IMR-90 (cell line): ENCODE results near the gene CROT. TPM values are rescaled to one million over a fixed set of nuclear protein-coding genes. Genes with fewer than 3 reads are reported as not detected.

ENCODE experiments used
- ATAC-seq: fragments of 200-7000 bp; cut with Tn5 transposase; 2 replicates; pipeline ENCODE4 v1.9.1; 2020; ENCODE audit warnings: low read depth, mild to moderate bottlenecking, moderate library complexity
- BruUV-seq: library from RNA; stranded (reverse); fragments of 400-500 nt; replicated peaks from 2 replicates; lab custom pipeline; 2021; lab: Mats Ljungman, UMichigan
- CTCF ChIA-PET: fragments of 300-600 bp; formaldehyde crosslinking; extraction: SDS; loops from one replicate; lab custom pipeline; 2021; ENCODE audit warnings: antibody characterized with exemption; lab: Yijun Ruan, JAX
- POLR2A ChIA-PET: fragments of 300-600 bp; sonication (Branson Sonifier 250); formaldehyde crosslinking; loops from one replicate; lab custom pipeline; 2022; ENCODE audit warnings: antibody characterized with exemption; ENCODE audit not compliant: unreplicated experiment; lab: Charles Lee
- DNase-seq: peaks from one replicate; pipeline ENCODE4 v3.0.0; 2013
- H2AFZ ChIP-seq: replicated peaks from 2 replicates; pipeline ENCODE3; 2013; ENCODE audit warnings: low read length, mild to moderate bottlenecking; ENCODE audit not compliant: poor library complexity
- H2AK5ac ChIP-seq: 2 replicates; pipeline ENCODE4 v1.6.1; 2013; ENCODE audit warnings: low read depth, low read length, inconsistent platforms
- H2AK9ac ChIP-seq: replicated peaks from 2 replicates; pipeline ENCODE3; 2013; ENCODE audit warnings: mild to moderate bottlenecking, low read depth, low read length, moderate library complexity; ENCODE audit not compliant: poor library complexity
- H2BK120ac ChIP-seq: 2 replicates; pipeline ENCODE4 v1.6.1; 2013; ENCODE audit warnings: low read depth, low read length, inconsistent platforms
- H2BK15ac ChIP-seq: 3 replicates; pipeline ENCODE4 v1.6.1; 2013; ENCODE audit warnings: low read depth, low read length, inconsistent platforms
- H2BK20ac ChIP-seq: 2 replicates; pipeline ENCODE4 v1.6.1; 2013; ENCODE audit warnings: low read depth, mild to moderate bottlenecking, inconsistent platforms, low read length, moderate library complexity
- H2BK5ac ChIP-seq: 2 replicates; pipeline ENCODE4 v1.6.1; 2013; ENCODE audit warnings: mild to moderate bottlenecking, low read depth, low read length, inconsistent platforms; ENCODE audit not compliant: poor library complexity, severe bottlenecking
- H3K14ac ChIP-seq: replicated peaks from 2 replicates; pipeline ENCODE4 v1.6.1; 2013; ENCODE audit warnings: low read depth, low read length, inconsistent platforms
- H3K18ac ChIP-seq: 2 replicates; pipeline ENCODE4 v1.6.1; 2013; ENCODE audit warnings: low read depth, low read length, control low read depth
- H3K23ac ChIP-seq: 2 replicates; pipeline ENCODE4 v1.6.1; 2013; ENCODE audit warnings: low read depth, low read length, inconsistent platforms
- H3K27ac ChIP-seq: 2 replicates; pipeline ENCODE4 v1.5.1; 2013; ENCODE audit warnings: mild to moderate bottlenecking, control low read depth, low read length; ENCODE audit not compliant: insufficient read depth
- H3K27me3 ChIP-seq: 2 replicates; pipeline ENCODE4 v1.6.1; 2013; ENCODE audit warnings: low read length; ENCODE audit not compliant: control insufficient read depth, insufficient read depth
- H3K36me3 ChIP-seq: 2 replicates; pipeline ENCODE4 v1.6.1; 2013; ENCODE audit warnings: low read length, mixed read lengths; ENCODE audit not compliant: control insufficient read depth, insufficient read depth
- H3K4ac ChIP-seq: 2 replicates; pipeline ENCODE4 v1.6.1; 2013; ENCODE audit warnings: low read depth, low read length, inconsistent platforms
- H3K4me1 ChIP-seq: 2 replicates; pipeline ENCODE4 v1.6.1; 2013; ENCODE audit warnings: low read length, mixed read lengths; ENCODE audit not compliant: control insufficient read depth, insufficient read depth
- H3K4me2 ChIP-seq: 2 replicates; pipeline ENCODE4 v1.6.1; 2013; ENCODE audit warnings: low read depth, mild to moderate bottlenecking, control low read depth, low read length, moderate library complexity
- H3K4me3 ChIP-seq: 2 replicates; pipeline ENCODE4 v1.5.1; 2013; ENCODE audit warnings: low read depth, mild to moderate bottlenecking, control low read depth, low read length, moderate library complexity; ENCODE audit not compliant: insufficient read depth
- H3K56ac ChIP-seq: 2 replicates; pipeline ENCODE4 v1.6.1; 2013; ENCODE audit warnings: low read length, inconsistent platforms; ENCODE audit not compliant: insufficient read depth; ENCODE audit errors: extremely low read depth
- H3K79me1 ChIP-seq, 2 experiments: 2 replicates each; pipeline ENCODE4 v1.6.1; 2013; ENCODE audit warnings: low read length in 2 of 2, inconsistent platforms in 1 of 2, low read depth in 1 of 2
- H3K9ac ChIP-seq: 2 replicates; pipeline ENCODE4 v1.6.1; 2013; ENCODE audit warnings: low read depth, low read length, control low read depth
- H3K9me1 ChIP-seq: 2 replicates; pipeline ENCODE4 v1.6.1; 2013; ENCODE audit warnings: low read length, inconsistent platforms; ENCODE audit not compliant: insufficient read depth
- H3K9me3 ChIP-seq: 2 replicates; pipeline ENCODE4 v1.6.1; 2013; ENCODE audit warnings: low read length; ENCODE audit not compliant: control insufficient read depth, insufficient read depth
- H4K20me1 ChIP-seq: 2 replicates; pipeline ENCODE4 v1.6.1; 2013; ENCODE audit warnings: low read length, inconsistent platforms; ENCODE audit not compliant: insufficient read depth
- H4K5ac ChIP-seq: 2 replicates; pipeline ENCODE4 v1.6.1; 2013; ENCODE audit warnings: mild to moderate bottlenecking, low read depth, low read length, control low read depth
- H4K8ac ChIP-seq, 2 experiments: 2 replicates each; pipeline ENCODE4 v1.6.1; 2013; ENCODE audit warnings: low read depth in 2 of 2, low read length in 2 of 2, control low read depth in 1 of 2, inconsistent platforms in 1 of 2
- H4K91ac ChIP-seq: 2 replicates; pipeline ENCODE4 v1.6.1; 2013; ENCODE audit warnings: low read depth, low read length, inconsistent platforms; ENCODE audit not compliant: insufficient read depth
- BHLHE40 ChIP-seq: fragments of 150-350 bp; IDR thresholded peaks from 2 replicates; pipeline ENCODE4 v1.6.1; 2016; ENCODE audit warnings: mild to moderate bottlenecking, low read depth, low read length
- CEBPB ChIP-seq: IDR thresholded peaks from 2 replicates; pipeline ENCODE4 v1.6.1; 2012; ENCODE audit warnings: low read depth, low read length, improper control_type of control experiment
- CHD1 ChIP-seq: IDR thresholded peaks from 2 replicates; pipeline ENCODE4 v1.6.1; 2012; ENCODE audit warnings: low read depth, low read length, improper control_type of control experiment
- CTCF ChIP-seq: conservative IDR thresholded peaks from 2 replicates; pipeline ENCODE4 v1.5.1; 2012; ENCODE audit warnings: mild to moderate bottlenecking, low read depth, low read length, improper control_type of control experiment
- ELK1 ChIP-seq: fragments of 150-350 bp; IDR thresholded peaks from 2 replicates; pipeline ENCODE4 v1.6.1; 2016; ENCODE audit warnings: low read depth, mild to moderate bottlenecking, low read length, moderate library complexity, borderline replicate concordance
- FOS ChIP-seq: fragments of 150-350 bp; IDR thresholded peaks from 2 replicates; pipeline ENCODE4 v1.6.1; 2016; ENCODE audit warnings: low read depth, low read length
- MAFK ChIP-seq: IDR thresholded peaks from 2 replicates; pipeline ENCODE4 v1.6.1; 2012; ENCODE audit warnings: low read depth, low read length, improper control_type of control experiment
- MAZ ChIP-seq: IDR thresholded peaks from 2 replicates; pipeline ENCODE4 v1.6.1; 2012; ENCODE audit warnings: low read depth, mild to moderate bottlenecking, low read length, improper control_type of control experiment, moderate library complexity, borderline replicate concordance
- NFE2L2 ChIP-seq: fragments of 150-350 bp; IDR thresholded peaks from 2 replicates; pipeline ENCODE4 v1.6.1; 2016; ENCODE audit warnings: low read depth, mild to moderate bottlenecking, low read length
- RAD21 ChIP-seq: IDR thresholded peaks from 2 replicates; pipeline ENCODE4 v1.6.1; 2012; ENCODE audit warnings: low read length, improper control_type of control experiment
- RCOR1 ChIP-seq: IDR thresholded peaks from 2 replicates; pipeline ENCODE4 v1.6.1; 2012; ENCODE audit warnings: mild to moderate bottlenecking, low read length, improper control_type of control experiment; ENCODE audit not compliant: insufficient replicate concordance
- SMC3 ChIP-seq: fragments of 150-350 bp; IDR thresholded peaks from 2 replicates; pipeline ENCODE4 v1.6.1; 2016; ENCODE audit warnings: low read depth, mild to moderate bottlenecking, antibody characterized with exemption, low read length, moderate library complexity
- WGBS, 2 experiments: methylation state at CpG; one replicate each; pipeline versions ENCODE4 v1.1.5 to v1.1.7; 2013; ENCODE audit warnings: missing lambda C conversion rate in 2 of 2; ENCODE audit not compliant: insufficient read length in 1 of 2; ENCODE audit errors: extremely low coverage in 2 of 2; 5-methylcytosine and 5-hydroxymethylcytosine counted together
- dilution Hi-C: fragments of 300-500 bp; cut with HindIII; formaldehyde crosslinking; loops from one replicate; pipeline ENCODE4 v1.14.3; 2018; ENCODE audit warnings: low sequenced_read_pairs; ENCODE audit not compliant: unreplicated experiment
- in situ Hi-C: fragments of 300-500 bp; cut with MboI; formaldehyde crosslinking; loops from 3 replicates; pipeline ENCODE4 v1.14.3; 2019; ENCODE audit warnings: low sequenced_read_pairs, inconsistent platforms, mixed read lengths
- intact Hi-C: fragments of 100-400 bp; cut with micrococcal nuclease; formaldehyde crosslinking; loops from 2 replicates; pipeline ENCODE4 v1.10.0; 2022
- polyA plus RNA-seq, 3 experiments: library from polyadenylated mRNA; depleted of rRNA; stranded (reverse); fragments of >200 nt; gene quantifications; 2 replicates each; pipeline ENCODE4 v1.2.3, GENCODE V29; 2012; ENCODE audit warnings: low replicate concordance in 1 of 3
- total RNA-seq: library from RNA; depleted of rRNA; stranded (reverse); fragments of >200 nt; gene quantifications from 2 replicates; pipeline ENCODE4 v1.2.3, GENCODE V29; 2012

Gene CROT
- total and polyA plus RNA-seq, 2 of the 4 experiments (the other 2 are of a cell fraction), result 7.5 to 10.0 TPM

- TF ChIP-seq BHLHE40 (no peak), CTCF (no peak)
Observed at GRCh38 chr7:87317691-87318245, 27.7 kb upstream of the CROT start (continued).

GRCh38 chr7:87318741-87319140, 26.7 kb upstream of the CROT start:
- peaks cover 4% of the 10 kb centered on the region; the same call in 1 of the 2 replicates for H3K36me3 ChIP-seq
- peak overlapping the region; percentile 70; the same call in 1 of the 2 replicates for H3K56ac ChIP-seq
- peak overlapping the region; percentile 37; the same call in 1 of the 2 replicates for H3K9ac ChIP-seq
- H2AFZ ChIP-seq, result peak overlapping the region; percentile 81
- no peak overlapping the region; the same call in 1 of the 2 replicates for H3K4me2 ChIP-seq
- H3K4ac ChIP-seq, result peak overlapping the region; percentile 71
- H3K18ac ChIP-seq, result peak overlapping the region; percentile 69
- H3K27ac ChIP-seq, result peak overlapping the region; percentile 92
- DNase-seq (no peak), ATAC-seq (peak; percentile 16)
- H4K91ac ChIP-seq, result peak overlapping the region; percentile 94
- POLR2A ChIA-PET, result no interaction called here
- H2BK20ac ChIP-seq, result peak overlapping the region; percentile 54
- CTCF ChIA-PET, result interaction anchor here (0.6 to 5.2 kb wide), 4 partner anchors 8 to 97 kb away, joined by 3 to 38 read pairs (median 4); no protein-coding TSS in a partner anchor
- peak overlapping the region; percentile 69 for H2BK5ac ChIP-seq
- WGBS, 2 experiments, result no CpG with 5 or more reads among the region's 1 CpG
- H4K20me1 ChIP-seq, result no peaks in the 10 kb centered on the region
- H2BK15ac ChIP-seq, result peak overlapping the region; percentile 96
- dilution Hi-C loops, result no loop called here
- no peaks in the 10 kb centered on the region for H3K79me1 ChIP-seq
- H3K23ac ChIP-seq, result peak overlapping the region; percentile 49; the same call in 1 of the 2 replicates
- no peak overlapping the region for H2AK9ac ChIP-seq
- intact Hi-C loops, result loop anchor here (5.0 to 10.0 kb wide), 2 partner anchors 166 to 256 kb away; partner anchors contain the start of gene DMTF1
- peak overlapping the region; percentile 75 for H2BK120ac ChIP-seq
- no peaks in the 10 kb centered on the region; the same call in 1 of the 2 replicates for H3K9me3 ChIP-seq
- H3K27me3 ChIP-seq, result no peaks in the 10 kb centered on the region
- peak overlapping the region; percentile 63 for H4K5ac ChIP-seq
- H3K9me1 ChIP-seq, result peaks cover 8% of the 10 kb centered on the region; the same call in 1 of the 2 replicates
- peak overlapping the region; percentile 53 for H3K14ac ChIP-seq
- in situ Hi-C loops, result loop anchor here (10.0 kb wide), 1 partner anchor 556 kb away; the partner anchor contains the start of genes DBF4 and SLC25A40
- peak overlapping the region; percentile 96 for H2AK5ac ChIP-seq
- peak overlapping the region; percentile 62 to 92; a peak in 3 of 4 replicates for H4K8ac ChIP-seq
- no peak overlapping the region for H3K4me3 ChIP-seq
- BruUV-seq, result no TSS peak
- peaks cover 19% of the 10 kb centered on the region for H3K4me1 ChIP-seq
- TF ChIP-seq CEBPB (no peak), RAD21 (no peak), SMC3 (no peak), MAFK (no peak), RCOR1 (no peak), ELK1 (no peak), FOS (no peak), MAZ (no peak), NFE2L2 (no peak), CHD1 (no peak)
